ENCODE results near the gene DDC. TPM values are rescaled to one million over a fixed set of nuclear protein-coding genes. Genes with fewer than 3 reads are reported as not detected.
A peak's percentile ranks its signal among the peaks of the same experiment; 100 is the strongest.

DDC gene
- total RNA-seq, 1 experiment from 2014 or later = not detected

GRCh38 chr7:50513166-50513871, 51.9 kb downstream of the DDC start:
- no peak overlapping the region for H3K4me3 ChIP-seq
- no peaks in the 10 kb centered on the region for H3K36me3 ChIP-seq
- no peak for DNase-seq
- no peaks in the 10 kb centered on the region for H3K27me3 ChIP-seq
- no peaks in the 10 kb centered on the region for H3K9me3 ChIP-seq

DNA sequence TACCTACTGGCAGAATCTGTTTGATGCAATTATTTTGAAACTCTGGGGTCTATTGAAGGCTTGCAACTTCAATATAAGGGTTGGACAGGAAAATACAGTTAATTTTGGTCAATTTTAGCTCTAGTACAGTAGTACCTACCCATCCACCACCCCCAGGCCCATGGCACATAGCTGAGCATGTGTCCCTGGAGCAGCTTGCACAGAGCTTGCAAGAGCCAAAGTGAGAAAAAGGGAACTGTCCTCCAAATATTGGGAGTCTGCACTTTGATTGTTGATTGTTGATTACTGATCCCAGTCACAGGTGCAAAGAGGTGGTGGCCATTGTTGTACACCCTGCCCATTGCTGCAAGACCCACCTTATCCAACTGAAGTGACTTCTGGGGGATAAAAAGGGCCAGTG, 52.8 kb downstream of the DDC start:
- H3K4me3 ChIP-seq = no peak overlapping the region
- no peak for DNase-seq
- no peaks in the 10 kb centered on the region for H3K27me3 ChIP-seq
- no peaks in the 10 kb centered on the region for H3K9me3 ChIP-seq
- no peaks in the 10 kb centered on the region for H3K36me3 ChIP-seq

- Histone ChIP-seq H3K27me3 (no peaks in the 10 kb centered on the region), H3K36me3 (no peaks in the 10 kb centered on the region), H3K9me3 (no peaks in the 10 kb centered on the region), H3K4me3 (no peak overlapping the region)
- no peak for DNase-seq
Measured at GRCh38 chr7:50509459-50509858, 55.7 kb downstream of the DDC start.

DNA sequence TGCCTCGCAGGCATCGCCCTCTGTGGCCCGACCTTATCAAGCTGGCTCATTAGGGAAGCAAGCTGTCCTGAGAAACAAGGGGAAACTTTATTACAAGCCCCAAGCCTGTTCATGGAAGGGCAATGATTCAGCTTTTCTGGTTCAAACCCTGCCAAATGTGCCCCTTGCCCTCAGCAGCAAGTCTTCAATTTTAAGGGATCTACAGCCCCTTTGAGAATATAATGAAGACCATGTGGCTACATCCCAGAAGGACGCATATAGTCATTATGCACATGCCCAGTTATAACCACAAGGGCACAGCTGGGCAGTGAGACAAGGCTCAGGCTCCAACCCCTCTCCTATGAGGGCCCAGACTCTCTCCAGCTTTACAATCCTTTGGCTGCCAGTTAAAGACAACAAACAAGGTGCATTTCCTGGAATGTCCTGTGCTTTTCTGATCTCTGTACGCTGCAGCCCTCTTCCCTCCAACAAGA, 56.7 kb downstream of the DDC start:
- no peaks in the 10 kb centered on the region for H3K36me3 ChIP-seq
- no peak for DNase-seq
- no peaks in the 10 kb centered on the region for H3K9me3 ChIP-seq
- no peaks in the 10 kb centered on the region for H3K27me3 ChIP-seq
- H3K4me3 ChIP-seq = no peak overlapping the region

DNA sequence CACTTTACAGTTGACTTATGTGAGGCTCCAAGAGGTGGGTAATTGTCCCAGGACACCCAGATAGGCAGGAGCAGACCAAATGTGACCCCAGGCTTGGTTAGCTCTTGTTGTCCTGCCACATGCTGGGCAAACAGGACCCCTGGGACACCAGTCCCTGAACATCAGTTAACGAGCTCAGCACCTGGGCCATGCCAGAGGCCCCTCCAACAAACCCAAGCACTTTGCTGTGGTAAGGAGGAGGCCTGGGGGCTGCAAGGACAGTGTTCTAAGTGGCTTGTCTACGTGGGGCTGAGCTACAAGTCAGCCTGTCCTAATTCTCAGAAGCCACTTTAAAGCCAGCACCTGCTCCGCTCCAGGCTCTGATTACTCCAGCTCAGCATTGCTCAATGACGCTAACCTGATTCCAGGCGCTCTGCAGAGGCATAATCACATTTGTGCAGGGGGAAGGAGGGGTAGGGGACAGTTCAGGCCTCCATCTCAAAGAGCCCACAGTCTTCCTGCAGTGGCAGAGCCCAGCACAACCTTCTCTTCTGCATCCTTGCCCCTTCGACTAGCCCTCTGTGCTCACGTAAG, 57.2 kb downstream of the DDC start:
- Histone ChIP-seq H3K9me3 (no peaks in the 10 kb centered on the region), H3K4me3 (no peak overlapping the region), H3K36me3 (no peaks in the 10 kb centered on the region), H3K27me3 (no peaks in the 10 kb centered on the region)
- no peak for DNase-seq

- no peak for DNase-seq
- Histone ChIP-seq H3K27me3 (no peaks in the 10 kb centered on the region), H3K9me3 (no peaks in the 10 kb centered on the region), H3K4me3 (no peak overlapping the region), H3K36me3 (no peaks in the 10 kb centered on the region)
Measured at GRCh38 chr7:50505553-50506210, 59.5 kb downstream of the DDC start.

- Histone ChIP-seq H3K4me3 (no peak overlapping the region), H3K9me3 (no peaks in the 10 kb centered on the region), H3K27me3 (no peaks in the 10 kb centered on the region), H3K36me3 (no peaks in the 10 kb centered on the region)
- no peak for DNase-seq
Measured at GRCh38 chr7:50504646-50505546, 60.3 kb downstream of the DDC start.

GRCh38 chr7:50502947-50503346, 62.3 kb downstream of the DDC start:
- Histone ChIP-seq H3K27me3 (no peaks in the 10 kb centered on the region), H3K9me3 (no peaks in the 10 kb centered on the region), H3K36me3 (no peaks in the 10 kb centered on the region), H3K4me3 (no peak overlapping the region)
- no peak for DNase-seq

DNA sequence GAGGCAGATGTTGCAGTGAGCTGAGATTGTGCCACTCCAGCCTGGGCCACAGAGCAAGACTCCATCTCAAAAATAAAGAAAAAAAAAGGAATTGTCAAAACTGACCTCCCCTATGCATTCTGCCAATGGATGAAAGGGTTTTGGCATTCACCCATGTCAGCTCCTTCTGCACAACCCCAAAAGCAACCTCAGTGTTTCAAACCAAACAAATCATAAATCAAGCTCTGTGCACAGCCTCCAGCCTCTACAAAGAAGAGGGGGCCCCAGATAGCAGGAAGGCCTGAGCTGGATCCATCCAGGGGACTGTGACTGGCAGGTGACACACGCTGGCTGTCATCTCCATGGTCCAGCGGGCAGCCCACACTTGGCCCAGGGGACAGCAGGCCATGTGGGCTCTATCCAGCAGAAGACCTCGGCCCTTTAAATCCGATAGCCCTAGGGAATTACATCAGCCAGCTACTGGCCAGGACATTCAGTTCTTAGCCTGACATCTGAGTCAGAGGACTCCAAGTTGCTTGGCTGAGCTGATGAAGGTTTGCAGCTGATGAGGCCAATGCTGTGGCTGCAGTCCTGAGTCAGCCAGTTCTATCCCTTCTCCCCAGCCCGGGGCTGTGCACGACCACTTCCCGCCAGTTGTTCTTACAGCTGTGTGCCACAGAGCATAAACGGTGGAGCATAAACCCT, 63.1 kb downstream of the DDC start:
- no peaks in the 10 kb centered on the region for H3K36me3 ChIP-seq
- no peaks in the 10 kb centered on the region for H3K9me3 ChIP-seq
- DNase-seq = peak; percentile 86
- no peaks in the 10 kb centered on the region for H3K27me3 ChIP-seq
- H3K4me3 ChIP-seq = no peak overlapping the region

DNA sequence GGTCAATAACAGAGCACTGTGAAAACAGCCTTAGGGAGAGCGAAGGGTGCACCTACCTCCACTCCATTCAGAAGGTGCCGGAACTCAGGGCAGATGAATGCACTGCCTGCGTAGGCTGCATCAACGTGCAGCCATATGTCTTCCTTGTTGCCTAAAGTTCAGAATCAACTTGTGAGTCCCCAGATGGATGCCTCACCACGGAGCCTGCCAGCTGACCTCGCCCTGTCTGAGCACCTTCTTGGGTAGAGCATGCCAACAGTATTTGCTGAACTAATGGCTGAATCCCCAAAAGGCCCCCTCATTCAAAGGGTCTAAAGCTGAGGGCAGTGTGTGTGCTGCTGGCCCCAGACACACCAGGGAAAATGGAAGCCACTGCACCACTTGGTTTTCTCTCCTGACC, 66.1 kb downstream of the DDC start:
- Histone ChIP-seq H3K4me3 (no peak overlapping the region), H3K36me3 (no peaks in the 10 kb centered on the region), H3K9me3 (no peaks in the 10 kb centered on the region), H3K27me3 (no peaks in the 10 kb centered on the region)
- DNase-seq = no peak

DNA sequence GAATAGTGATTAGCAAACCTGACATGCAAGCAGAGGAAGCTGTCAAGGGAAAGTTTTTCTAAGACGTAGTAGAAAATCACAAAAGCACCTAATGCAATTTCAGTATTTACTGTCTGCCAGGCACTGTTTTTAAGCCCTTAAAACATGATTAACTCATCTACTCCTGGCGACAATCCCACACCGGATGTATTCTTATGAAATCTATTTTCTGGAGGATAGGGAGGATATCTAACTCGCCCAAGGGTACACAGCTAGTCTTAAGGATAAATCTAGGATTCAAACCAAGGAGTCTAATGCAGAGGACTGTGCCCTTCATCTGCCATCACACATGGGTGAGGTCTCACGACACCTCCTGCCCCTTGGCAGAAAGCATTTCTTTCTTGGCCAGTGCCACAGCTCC, 67.2 kb downstream of the DDC start:
- Histone ChIP-seq H3K36me3 (no peaks in the 10 kb centered on the region), H3K9me3 (no peaks in the 10 kb centered on the region), H3K4me3 (no peak overlapping the region), H3K27me3 (no peaks in the 10 kb centered on the region)
- no peak for DNase-seq

DNA sequence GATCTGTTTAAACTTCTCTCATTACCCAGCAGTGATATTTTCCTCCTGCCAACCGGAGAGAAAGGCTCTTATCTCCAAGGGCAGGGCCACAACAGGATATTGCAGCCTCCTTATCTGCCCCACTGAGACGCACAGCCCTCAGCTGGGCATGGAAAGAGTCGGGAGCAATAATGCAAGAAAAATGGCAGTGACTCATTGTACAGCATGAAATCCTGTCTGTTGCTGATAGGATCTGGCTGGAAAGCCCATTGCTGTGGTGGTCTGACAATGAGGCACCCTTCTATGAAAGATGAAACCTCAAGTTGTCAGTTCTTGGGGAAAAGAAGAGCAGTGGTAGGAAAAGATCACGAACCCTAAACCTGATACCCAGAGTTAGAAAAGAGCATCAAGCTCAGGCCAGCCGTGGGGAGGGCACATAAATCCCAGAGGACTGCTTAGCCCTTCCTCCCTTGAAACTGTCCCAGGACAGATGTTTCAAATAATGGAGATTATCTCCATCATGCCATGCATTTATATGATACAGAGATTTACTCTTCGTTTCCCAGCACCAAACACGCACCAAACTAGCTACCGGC, 68.0 kb downstream of the DDC start:
- H3K9me3 ChIP-seq = no peaks in the 10 kb centered on the region
- no peaks in the 10 kb centered on the region for H3K36me3 ChIP-seq
- no peaks in the 10 kb centered on the region for H3K27me3 ChIP-seq
- no peak overlapping the region for H3K4me3 ChIP-seq
- DNase-seq = no peak

DNA sequence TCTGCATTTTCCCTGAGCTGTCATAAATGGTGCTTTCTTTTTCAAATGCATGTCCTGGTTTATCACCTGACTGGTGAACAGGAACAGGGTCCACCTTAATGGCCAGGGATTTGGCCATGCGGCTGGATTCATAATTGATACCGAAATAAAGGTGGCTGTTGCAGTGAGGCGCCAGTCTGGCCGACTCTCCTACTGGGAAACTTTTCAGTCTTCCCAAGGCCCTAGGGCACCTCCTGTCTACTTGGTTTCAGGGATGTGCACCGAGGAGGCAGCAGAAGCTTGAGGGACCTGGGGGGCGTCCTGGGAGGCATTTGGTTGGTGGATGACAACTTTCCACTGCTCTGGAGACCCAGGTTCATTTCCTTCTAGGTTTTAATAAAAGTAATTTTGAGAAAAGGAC, 68.6 kb downstream of the DDC start:
- Histone ChIP-seq H3K27me3 (no peaks in the 10 kb centered on the region), H3K9me3 (no peaks in the 10 kb centered on the region), H3K36me3 (no peaks in the 10 kb centered on the region), H3K4me3 (no peak overlapping the region)
- no peak for DNase-seq

DNA sequence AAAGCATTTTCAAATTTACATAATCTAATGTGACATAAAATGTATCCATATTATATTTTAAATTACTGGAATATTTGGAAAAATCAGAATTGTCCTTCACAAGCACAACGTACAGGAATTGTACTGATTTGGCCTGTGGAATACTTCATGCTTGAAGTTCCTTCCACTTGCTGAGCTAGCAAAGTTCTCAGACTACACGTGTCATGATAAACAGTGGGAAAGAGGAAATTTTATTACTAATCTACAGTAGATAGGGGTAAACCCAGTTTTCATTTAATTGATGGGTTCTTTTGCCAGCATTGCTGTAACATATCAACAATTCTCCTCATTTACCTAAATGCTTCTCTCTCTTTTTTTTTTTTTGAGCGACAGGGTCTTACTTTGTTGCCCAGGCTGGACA, 69.5 kb downstream of the DDC start:
- no peak for DNase-seq
- Histone ChIP-seq H3K27me3 (no peaks in the 10 kb centered on the region), H3K4me3 (no peak overlapping the region), H3K9me3 (no peaks in the 10 kb centered on the region), H3K36me3 (no peaks in the 10 kb centered on the region)

DNA sequence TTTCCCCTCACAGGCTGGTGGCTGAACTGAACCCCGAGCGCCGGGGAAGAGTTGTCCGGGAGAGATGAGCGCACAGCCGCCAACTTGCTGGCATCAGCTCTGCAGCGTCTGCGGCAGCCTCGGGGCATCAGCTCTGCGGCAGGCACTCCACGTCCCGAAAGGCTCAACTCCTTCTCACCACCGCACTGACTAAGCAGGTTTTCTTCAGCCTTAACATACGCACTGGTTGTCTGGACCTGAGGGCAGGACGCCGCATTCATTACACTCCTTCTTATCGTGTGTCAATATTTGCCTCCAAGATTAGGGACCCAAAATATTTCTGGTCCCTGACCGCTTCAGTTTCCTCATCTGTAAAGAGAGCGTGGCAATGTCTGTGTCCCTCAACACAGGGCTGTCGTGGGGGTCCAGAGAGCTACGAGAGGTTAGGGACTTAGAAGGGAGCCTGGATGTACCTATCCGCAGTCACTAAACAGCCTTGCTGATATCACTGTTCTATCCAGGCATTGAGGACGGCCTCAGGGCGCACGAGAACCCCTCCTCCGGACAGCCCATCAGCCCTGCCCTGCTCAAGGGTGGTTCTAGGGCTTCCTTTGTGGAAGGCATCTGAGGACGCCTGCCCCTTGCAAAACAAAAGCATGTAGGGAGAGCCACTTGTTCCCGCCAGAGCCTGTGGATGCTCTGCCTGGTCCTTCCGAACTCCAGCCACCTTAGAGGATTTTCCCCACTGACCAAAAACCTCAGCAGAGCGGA, 72.3 kb downstream of the DDC start:
- H3K36me3 ChIP-seq = no peaks in the 10 kb centered on the region
- H3K27me3 ChIP-seq = no peaks in the 10 kb centered on the region
- no peak overlapping the region for H3K4me3 ChIP-seq
- DNase-seq = no peak
- H3K9me3 ChIP-seq = 0 out of 2 replicates have a peak, but pooled peaks cover 2% of the 10 kb centered on the region

- H3K4me3 ChIP-seq = no peak overlapping the region
- no peaks in the 10 kb centered on the region for H3K27me3 ChIP-seq
- 0 out of 2 replicates have a peak, but pooled peaks cover 2% of the 10 kb centered on the region for H3K9me3 ChIP-seq
- no peak for DNase-seq
- no peaks in the 10 kb centered on the region for H3K36me3 ChIP-seq
Measured at GRCh38 chr7:50491943-50492342, 73.3 kb downstream of the DDC start.

All from MG63 (cell line).